Cardiac muscle cell (in vitro differentiated cells and primary cell): ENCODE data around the gene FAM120C. TPM values are rescaled to one million over a fixed set of nuclear protein-coding genes. Genes with fewer than 3 reads are reported as not detected.

Experiments used
- DNase-seq, 2 donors: peaks; one replicate each; pipeline versions ENCODE4 v3.0.0 to v3.0.0-alpha.2; 2010 to 2017; ENCODE audit warnings: low read depth in 1 of 2, low spot score in 1 of 2
- H3K27ac ChIP-seq: fragments of 200-600 bp; sonication (generic); 2 replicates; pipeline ENCODE4 v1.5.1; 2016
- H3K27me3 ChIP-seq: fragments of 200-600 bp; sonication (generic); 2 replicates; pipeline ENCODE4 v1.6.0; 2016; ENCODE audit warnings: control low read depth
- H3K36me3 ChIP-seq: fragments of 200-600 bp; sonication (generic); 2 replicates; pipeline ENCODE4 v1.5.1; 2016; ENCODE audit warnings: control low read depth
- H3K4me1 ChIP-seq: fragments of 200-600 bp; sonication (generic); 2 replicates; pipeline ENCODE4 v1.8.1; 2017; ENCODE audit warnings: low read depth, mild to moderate bottlenecking, mixed run types
- H3K4me3 ChIP-seq: fragments of 200-600 bp; sonication (generic); 2 replicates; pipeline ENCODE4 v1.5.1; 2016; ENCODE audit warnings: mild to moderate bottlenecking
- H3K9me3 ChIP-seq: fragments of 200-600 bp; sonication (generic); 2 replicates; pipeline ENCODE4 v1.5.1; 2017; ENCODE audit warnings: low read depth, mild to moderate bottlenecking, control low read depth
- polyA plus RNA-seq: library from polyadenylated mRNA; unstranded; fragments of >200 nt; fragmentation: Nextera tagmentation; extraction: Ambion mirVana; gene quantifications from 2 replicates; pipeline ENCODE4 v1.2.1, GENCODE V29; 2016
- total RNA-seq: library from RNA; depleted of rRNA; stranded (reverse); fragments of >200 nt; gene quantifications from 2 replicates; pipeline ENCODE4 v1.2.3, GENCODE V29; 2016
- TF ChIP-seq, protein P1 (sequence below): IDR thresholded peaks from 2 replicates; pipeline ENCODE4 v1.5.1; 2012; ENCODE audit warnings: low read depth, mild to moderate bottlenecking, low read length

FAM120C gene
- total and polyA plus RNA-seq, 2 experiments from 2014 or later, result 9.5 to 14.6 TPM

DNA sequence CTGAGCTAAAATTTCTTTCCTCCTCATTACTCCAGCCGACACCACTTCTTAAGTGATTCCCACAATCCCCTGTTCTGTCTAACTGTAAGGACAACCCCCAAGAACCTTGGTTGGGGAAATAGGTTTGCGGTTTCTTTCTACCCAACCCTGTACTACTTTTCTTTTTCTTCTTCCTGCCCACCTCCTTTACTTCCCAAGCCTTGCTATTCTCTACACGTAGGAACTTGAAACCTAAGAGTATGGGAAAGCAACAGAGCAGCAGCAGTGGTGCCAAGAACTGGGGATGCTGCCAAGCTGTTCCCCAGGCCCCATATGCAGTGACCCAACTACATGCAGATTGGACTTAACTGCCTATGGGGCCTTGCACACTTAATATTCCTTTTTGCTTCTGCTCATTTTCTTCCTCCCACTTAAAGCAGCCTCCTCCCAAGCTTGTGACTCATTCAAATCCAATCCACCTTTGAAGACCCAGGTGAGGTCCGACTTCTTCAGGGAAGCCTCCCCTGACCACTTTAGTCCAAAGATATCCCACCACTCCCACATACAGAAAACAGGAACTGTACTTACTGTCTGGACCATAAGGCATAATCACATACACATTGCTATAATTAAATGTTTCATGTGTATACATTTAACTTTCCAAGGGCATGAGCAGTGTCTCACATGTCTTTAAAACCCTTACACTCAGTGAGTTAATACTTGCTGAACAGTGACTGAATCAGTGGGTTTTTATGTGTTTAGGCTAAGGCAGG, 1.7 kb downstream of the FAM120C start:
- Histone ChIP-seq H3K4me3 (peak overlapping the region; percentile 86), H3K36me3 (no peaks in the 10 kb centered on the region), H3K4me1 (peaks cover 19% of the 10 kb centered on the region), H3K9me3 (no peaks in the 10 kb centered on the region), H3K27me3 (no peaks in the 10 kb centered on the region), H3K27ac (no peak overlapping the region)
- DNase-seq, result peak in 1 of 2 donors; percentile 41
- TF ChIP-seq, protein P1, sequence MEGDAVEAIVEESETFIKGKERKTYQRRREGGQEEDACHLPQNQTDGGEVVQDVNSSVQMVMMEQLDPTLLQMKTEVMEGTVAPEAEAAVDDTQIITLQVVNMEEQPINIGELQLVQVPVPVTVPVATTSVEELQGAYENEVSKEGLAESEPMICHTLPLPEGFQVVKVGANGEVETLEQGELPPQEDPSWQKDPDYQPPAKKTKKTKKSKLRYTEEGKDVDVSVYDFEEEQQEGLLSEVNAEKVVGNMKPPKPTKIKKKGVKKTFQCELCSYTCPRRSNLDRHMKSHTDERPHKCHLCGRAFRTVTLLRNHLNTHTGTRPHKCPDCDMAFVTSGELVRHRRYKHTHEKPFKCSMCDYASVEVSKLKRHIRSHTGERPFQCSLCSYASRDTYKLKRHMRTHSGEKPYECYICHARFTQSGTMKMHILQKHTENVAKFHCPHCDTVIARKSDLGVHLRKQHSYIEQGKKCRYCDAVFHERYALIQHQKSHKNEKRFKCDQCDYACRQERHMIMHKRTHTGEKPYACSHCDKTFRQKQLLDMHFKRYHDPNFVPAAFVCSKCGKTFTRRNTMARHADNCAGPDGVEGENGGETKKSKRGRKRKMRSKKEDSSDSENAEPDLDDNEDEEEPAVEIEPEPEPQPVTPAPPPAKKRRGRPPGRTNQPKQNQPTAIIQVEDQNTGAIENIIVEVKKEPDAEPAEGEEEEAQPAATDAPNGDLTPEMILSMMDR, result no peak

DNA sequence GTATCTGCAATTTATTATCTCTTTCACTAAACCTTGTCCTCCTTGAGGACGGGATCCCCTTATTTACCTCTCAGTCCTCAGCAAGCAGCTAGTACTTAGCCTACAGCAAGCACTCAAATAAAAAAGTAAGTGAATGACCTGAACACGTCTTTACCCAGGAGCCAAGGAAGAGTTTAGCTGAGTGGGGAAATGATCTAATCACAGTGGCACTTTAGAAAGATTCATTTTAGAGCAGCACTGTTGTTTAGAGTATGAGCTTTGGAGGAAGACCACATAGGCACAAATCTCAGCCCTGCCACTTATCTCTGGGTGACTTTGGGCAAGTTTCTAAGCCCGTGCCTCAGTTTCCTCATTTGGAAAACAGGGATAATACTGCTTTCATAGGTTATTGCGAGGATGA, 2.7 kb downstream of the FAM120C start:
- peak in 1 of 2 donors; percentile 18 for DNase-seq
- Histone ChIP-seq H3K4me3 (no peak overlapping the region), H3K9me3 (no peaks in the 10 kb centered on the region), H3K36me3 (no peaks in the 10 kb centered on the region), H3K27ac (no peak overlapping the region), H3K27me3 (no peaks in the 10 kb centered on the region), H3K4me1 (peaks cover 19% of the 10 kb centered on the region)
- TF ChIP-seq, protein P1, result no peak

GRCh38 chrX:54178100-54178940, 4.7 kb downstream of the FAM120C start:
- DNase-seq, result peak in 1 of 2 donors; percentile 81
- Histone ChIP-seq H3K4me3 (no peak overlapping the region), H3K36me3 (no peaks in the 10 kb centered on the region), H3K4me1 (peaks cover 19% of the 10 kb centered on the region), H3K9me3 (no peaks in the 10 kb centered on the region), H3K27me3 (no peaks in the 10 kb centered on the region), H3K27ac (no peak overlapping the region)
- TF ChIP-seq, protein P1, result no peak

- Histone ChIP-seq H3K36me3 (no peaks in the 10 kb centered on the region), H3K4me3 (no peak overlapping the region), H3K9me3 (no peaks in the 10 kb centered on the region), H3K4me1 (peaks cover 19% of the 10 kb centered on the region), H3K27me3 (no peaks in the 10 kb centered on the region), H3K27ac (no peak overlapping the region)
- no peak for DNase-seq
- TF ChIP-seq, protein P1, result no peak
Measured at GRCh38 chrX:54177306-54177705, 5.7 kb downstream of the FAM120C start.

DNA sequence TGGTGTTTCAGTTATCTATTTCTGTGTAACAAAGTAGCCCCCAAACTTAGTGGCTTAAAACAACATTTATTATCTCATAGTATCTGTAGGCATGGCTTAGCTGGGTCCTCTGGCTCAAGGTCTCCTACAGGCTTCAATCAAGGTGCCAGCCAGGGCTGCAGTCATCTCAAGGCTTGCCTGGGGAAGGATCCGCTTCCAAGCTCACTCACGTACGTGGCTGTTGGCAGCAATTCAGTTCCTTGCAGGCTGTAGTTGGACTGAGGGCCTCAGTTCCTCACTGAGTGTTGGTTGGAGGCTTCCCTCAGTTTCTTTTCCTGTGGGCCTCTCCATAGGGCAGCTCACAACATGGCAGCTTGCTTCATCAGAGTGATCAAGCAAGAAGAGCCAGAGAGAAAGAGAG, 9.3 kb downstream of the FAM120C start:
- H3K9me3 ChIP-seq, result peaks cover 5% of the 10 kb centered on the region
- H3K27me3 ChIP-seq, result no peaks in the 10 kb centered on the region
- TF ChIP-seq, protein P1, result no peak
- no peaks in the 10 kb centered on the region for H3K4me1 ChIP-seq
- H3K27ac ChIP-seq, result no peak overlapping the region
- no peak overlapping the region for H3K4me3 ChIP-seq
- DNase-seq, result no peak
- no peaks in the 10 kb centered on the region for H3K36me3 ChIP-seq
